ENCODE measurements around the gene FBXL15. TPM values are rescaled to one million over a fixed set of nuclear protein-coding genes. Genes with fewer than 3 reads are reported as not detected.

FBXL15 gene
- total RNA-seq, 6 experiments from 2014 or later = 5.6 to 22.9 (median 9.0) TPM

GRCh38 chr10:102467318-102467717 is 46.7 kb downstream of the FBXL15 start:
- DNase-seq (no peak), ATAC-seq (no peak)
- peaks cover 0 to 6% (median 2%) of the 10 kb centered on the region in 4 donors for H3K4me1 ChIP-seq
- TF ChIP-seq, protein P1, sequence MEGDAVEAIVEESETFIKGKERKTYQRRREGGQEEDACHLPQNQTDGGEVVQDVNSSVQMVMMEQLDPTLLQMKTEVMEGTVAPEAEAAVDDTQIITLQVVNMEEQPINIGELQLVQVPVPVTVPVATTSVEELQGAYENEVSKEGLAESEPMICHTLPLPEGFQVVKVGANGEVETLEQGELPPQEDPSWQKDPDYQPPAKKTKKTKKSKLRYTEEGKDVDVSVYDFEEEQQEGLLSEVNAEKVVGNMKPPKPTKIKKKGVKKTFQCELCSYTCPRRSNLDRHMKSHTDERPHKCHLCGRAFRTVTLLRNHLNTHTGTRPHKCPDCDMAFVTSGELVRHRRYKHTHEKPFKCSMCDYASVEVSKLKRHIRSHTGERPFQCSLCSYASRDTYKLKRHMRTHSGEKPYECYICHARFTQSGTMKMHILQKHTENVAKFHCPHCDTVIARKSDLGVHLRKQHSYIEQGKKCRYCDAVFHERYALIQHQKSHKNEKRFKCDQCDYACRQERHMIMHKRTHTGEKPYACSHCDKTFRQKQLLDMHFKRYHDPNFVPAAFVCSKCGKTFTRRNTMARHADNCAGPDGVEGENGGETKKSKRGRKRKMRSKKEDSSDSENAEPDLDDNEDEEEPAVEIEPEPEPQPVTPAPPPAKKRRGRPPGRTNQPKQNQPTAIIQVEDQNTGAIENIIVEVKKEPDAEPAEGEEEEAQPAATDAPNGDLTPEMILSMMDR (IDR thresholded peaks at IDR 0.05) = no peak
- no peak for TF ChIP-seq POLR2A (IDR thresholded peaks at IDR 0.05)
- no peaks in the 10 kb centered on the region for H3K36me3 ChIP-seq
- WGBS (ENCODE audit: insufficient coverage, low coverage, low lambda C conversion rate, missing lambda C conversion rate) = 80% methylated on average over 6 of the region's 6 CpGs
- H3K9me3 ChIP-seq = no peaks in the 10 kb centered on the region
- no peaks in the 10 kb centered on the region for H3K27me3 ChIP-seq
- H3K4me3 ChIP-seq = no peak overlapping the region
- H3K27ac ChIP-seq = no peak overlapping the region
- intact Hi-C loops (cut with DNase I) = no loop called here

- no peak for DNase-seq
- TF ChIP-seq, protein P1 (IDR thresholded peaks at IDR 0.05) = no peak
- TF ChIP-seq POLR2A (IDR thresholded peaks at IDR 0.05) = no peak
- Histone ChIP-seq H3K36me3 (no peaks in the 10 kb centered on the region), H3K4me1 (no peaks in the 10 kb centered on the region), H3K9me3 (no peaks in the 10 kb centered on the region), H3K4me3 (no peak overlapping the region), H3K27ac (no peak overlapping the region), H3K27me3 (no peaks in the 10 kb centered on the region)
- ATAC-seq = peak in 3 of 4 donors; percentile 23 to 53 (median 34)
- 73% methylated on average over 6 of the region's 6 CpGs for WGBS (ENCODE audit: insufficient coverage, low coverage, low lambda C conversion rate, missing lambda C conversion rate)
- intact Hi-C loops (cut with DNase I) = no loop called here
These were observed 47.4 kb downstream of the FBXL15 start for GRCh38 chr10:102467971-102468438.

DNA sequence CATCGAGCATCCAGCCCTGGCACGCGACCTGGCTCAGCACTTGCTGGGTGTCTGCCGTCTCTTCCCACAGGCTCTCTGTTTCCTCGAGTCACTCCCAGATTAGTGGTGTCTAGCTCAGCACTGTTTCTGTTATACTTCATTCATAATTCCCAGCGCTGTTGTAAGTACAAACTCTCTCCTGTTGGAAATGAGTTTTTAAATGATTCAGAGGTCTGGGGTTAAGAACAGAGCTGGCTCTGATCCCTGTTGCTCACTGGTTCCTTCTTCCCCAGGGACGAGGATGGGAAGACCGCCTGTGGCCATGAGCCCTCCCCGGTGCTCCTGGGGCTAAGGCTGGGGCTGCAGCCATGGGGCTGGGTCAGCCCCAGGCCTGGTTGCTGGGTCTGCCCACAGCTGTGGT is 48.0 kb downstream of the FBXL15 start:
- Histone ChIP-seq H3K27me3 (no peaks in the 10 kb centered on the region), H3K36me3 (no peaks in the 10 kb centered on the region), H3K27ac (no peak overlapping the region), H3K9me3 (no peaks in the 10 kb centered on the region), H3K4me3 (no peak overlapping the region), H3K4me1 (peaks cover 0 to 3% (median 0%) of the 10 kb centered on the region in 4 donors)
- TF ChIP-seq, protein P1 (IDR thresholded peaks at IDR 0.05) = no peak
- no peak for TF ChIP-seq POLR2A (IDR thresholded peaks at IDR 0.05)
- DNase-seq = no peak
- 76% methylated on average over 7 of the region's 9 CpGs for WGBS (ENCODE audit: insufficient coverage, low coverage, low lambda C conversion rate, missing lambda C conversion rate)
- ATAC-seq = no peak
- intact Hi-C loops (cut with DNase I) = no loop called here

DNA sequence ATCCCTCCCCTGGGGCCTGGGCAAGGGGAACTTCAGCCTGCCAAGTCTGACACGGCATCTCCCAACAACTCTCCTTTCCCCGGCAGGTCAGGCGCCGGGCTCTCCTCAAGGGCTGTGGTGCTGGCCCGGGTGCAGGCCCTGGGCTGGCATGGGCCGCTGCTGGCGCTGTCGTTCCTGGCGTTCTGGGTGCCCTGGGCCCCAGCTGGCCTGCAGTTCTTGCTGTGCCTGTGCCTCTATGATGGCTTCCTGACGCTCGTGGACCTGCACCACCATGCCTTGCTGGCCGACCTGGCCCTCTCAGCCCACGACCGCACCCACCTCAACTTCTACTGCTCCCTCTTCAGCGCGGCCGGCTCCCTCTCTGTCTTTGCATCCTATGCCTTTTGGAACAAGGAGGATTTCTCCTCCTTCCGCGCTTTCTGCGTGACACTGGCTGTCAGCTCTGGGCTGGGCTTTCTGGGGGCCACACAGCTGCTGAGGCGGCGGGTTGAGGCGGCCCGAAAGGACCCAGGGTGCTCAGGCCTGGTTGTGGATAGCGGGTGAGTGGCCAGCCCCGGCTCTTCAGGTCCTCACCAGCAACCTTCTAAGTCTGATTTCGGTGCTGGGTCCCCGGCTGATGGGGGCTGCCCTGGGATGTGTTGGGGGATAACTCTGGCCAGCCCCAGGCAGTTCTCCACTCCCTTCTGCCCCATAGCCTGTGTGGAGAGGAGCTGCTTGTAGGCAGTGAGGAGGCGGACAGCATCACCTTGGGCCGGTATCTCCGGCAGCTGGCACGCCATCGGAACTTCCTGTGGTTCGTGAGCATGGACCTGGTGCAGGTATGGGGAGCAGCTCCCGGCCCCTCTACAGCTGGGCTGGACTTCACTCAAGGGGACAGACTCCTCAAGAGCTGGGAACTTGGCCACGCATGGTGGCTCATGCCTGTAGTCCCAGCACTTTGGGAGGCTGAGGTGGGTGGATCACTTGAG is 50.2 kb downstream of the FBXL15 start:
- DNase-seq = no peak

More for the DNA sequence above, 50.2 kb downstream of the FBXL15 start:
- intact Hi-C loops (cut with DNase I) = no loop called here
- no peaks in the 10 kb centered on the region for H3K27me3 ChIP-seq
- H3K36me3 ChIP-seq = no peaks in the 10 kb centered on the region
- 96% methylated on average over 17 of the region's 36 CpGs for WGBS (ENCODE audit: insufficient coverage, low coverage, low lambda C conversion rate, missing lambda C conversion rate)
- H3K9me3 ChIP-seq = no peaks in the 10 kb centered on the region
- no peak overlapping the region for H3K4me3 ChIP-seq
- H3K27ac ChIP-seq = no peak overlapping the region
- no peak for ATAC-seq
- peaks cover 0 to 6% (median 0%) of the 10 kb centered on the region in 4 donors for H3K4me1 ChIP-seq
- TF ChIP-seq, protein P1 (IDR thresholded peaks at IDR 0.05) = no peak
- TF ChIP-seq POLR2A (IDR thresholded peaks at IDR 0.05) = no peak

MicroRNAs within 50 kb of the gene (microRNA counts, 767-probe panel; counts per million panel counts)
- microRNA hsa-miR-146b-3p (237 counts per million), microRNA hsa-miR-146b-5p (237 counts per million)

Small RNA genes within 50 kb of the gene (microRNA-seq; reads per million reads assigned to microRNA genes)
- gene MIR146B = 2,998 to 6,077 reads per million in 2 donors

Small RNA genes within 50 kb of the gene (small RNA-seq; reads per million reads assigned to genes)
- gene MIR146B = 18,446 to 26,051 reads per million in 2 experiments

Other genes with a start within 250 kb of the FBXL15 start
- gene ELOVL3, start 194.5 kb upstream of the FBXL15 start, total RNA-seq = not detected
- not detected for gene PITX3, start 179.3 kb upstream of the FBXL15 start, total RNA-seq
- 10 to 100 TPM; 22.6 to 27.2 (median 23.7) TPM for gene GBF1, start 175.3 kb upstream of the FBXL15 start, total RNA-seq
- 10 to 100 TPM in 4 of 6 experiments, 1 to 10 TPM in 2; 7.5 to 46.0 (median 19.4) TPM for gene NFKB2, start 25.1 kb upstream of the FBXL15 start, total RNA-seq
- 1 to 10 TPM in 3 of 6 experiments, under 1 TPM in 3; 0.12 to 4.6 (median 1.3) TPM for gene PSD, start 2.1 kb upstream of the FBXL15 start, total RNA-seq
- gene CUEDC2, start 11.7 kb downstream of the FBXL15 start, total RNA-seq = 10 to 100 TPM; 23.0 to 32.1 (median 26.8) TPM
- not detected for gene C10orf95, start 30.7 kb downstream of the FBXL15 start, total RNA-seq
- gene ACTR1A, start 81.9 kb downstream of the FBXL15 start, total RNA-seq = 10 to 100 TPM; 25.6 to 47.9 (median 31.3) TPM
- 1 to 10 TPM; 4.2 to 6.2 (median 5.1) TPM for gene SUFU, start 83.1 kb downstream of the FBXL15 start, total RNA-seq
- 10 to 100 TPM; 34.7 to 99.8 (median 41.2) TPM for gene TRIM8, start 223.6 kb downstream of the FBXL15 start, total RNA-seq